Omental fat pad (tissue), 4 donors: ENCODE results near the gene ATP9A. TPM values are rescaled to one million over a fixed set of nuclear protein-coding genes. Genes with fewer than 3 reads are reported as not detected.
"Not testable (repeated sequence)": the region's sequence is repeated elsewhere in the genome, so short reads cannot be mapped to it uniquely, and the experiment has no call there.

Experiments used
- ATAC-seq: fragments of 150-250 bp; one replicate; pipeline ENCODE4 v1.9.1; 2016; ENCODE audit warnings: mild to moderate bottlenecking, moderate library complexity; ENCODE audit not compliant: low FRiP score
- DNase-seq: peaks from one replicate; pipeline ENCODE4 v3.0.0-alpha.2; 2019; ENCODE audit warnings: low spot score
- total RNA-seq, 4 donors: library from RNA; depleted of rRNA; stranded (reverse); fragments of >200 nt; gene quantifications; one replicate each; pipeline ENCODE4 v1.1.0, GENCODE V29; 2016
- TF ChIP-seq, protein P1 (sequence below), 3 donors: fragments of 450-650 bp; IDR thresholded peaks; one replicate each; pipeline ENCODE4 v1.5.1; 2016 to 2017; ENCODE audit warnings: antibody characterized with exemption in 3 of 3, mild to moderate bottlenecking in 3 of 3, moderate library complexity in 2 of 3

The ATP9A gene
- total RNA-seq, 4 donors from 2014 or later, result 16.7 to 129 (median 55.0) TPM

DNA sequence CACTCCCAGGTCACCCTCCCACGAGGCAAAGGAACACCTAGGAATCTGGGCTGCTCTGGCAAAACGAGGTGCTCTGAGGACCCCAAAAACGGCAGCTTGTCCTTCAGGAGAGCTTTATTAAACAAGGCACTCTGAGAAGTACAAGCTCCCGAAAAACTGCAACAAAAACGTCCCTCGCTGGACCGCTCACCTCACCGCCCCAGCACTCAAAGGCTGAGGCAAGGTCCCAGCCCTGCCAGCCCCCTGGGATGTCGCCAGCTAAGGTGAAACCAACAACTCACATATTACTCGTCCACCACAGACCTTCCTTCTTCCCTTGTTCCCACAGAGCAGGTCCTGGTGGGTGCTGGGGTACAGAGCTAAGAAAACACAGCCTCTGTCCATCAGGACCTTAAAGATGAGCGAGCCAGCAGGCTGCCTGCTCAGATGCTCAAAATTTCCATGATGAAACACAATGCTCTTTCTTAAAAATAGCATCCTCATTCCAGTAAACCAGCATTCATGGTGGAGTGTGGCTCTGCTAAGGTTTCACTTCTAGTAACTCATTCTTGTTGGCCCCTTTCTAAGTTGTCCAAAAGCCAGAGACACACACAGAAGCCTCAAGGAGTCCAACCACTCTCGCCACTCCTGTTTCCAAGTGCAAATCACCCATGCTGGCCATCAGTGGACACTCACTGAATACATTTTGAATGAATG is 35.9 kb downstream of the ATP9A start:
- TF ChIP-seq, protein P1, sequence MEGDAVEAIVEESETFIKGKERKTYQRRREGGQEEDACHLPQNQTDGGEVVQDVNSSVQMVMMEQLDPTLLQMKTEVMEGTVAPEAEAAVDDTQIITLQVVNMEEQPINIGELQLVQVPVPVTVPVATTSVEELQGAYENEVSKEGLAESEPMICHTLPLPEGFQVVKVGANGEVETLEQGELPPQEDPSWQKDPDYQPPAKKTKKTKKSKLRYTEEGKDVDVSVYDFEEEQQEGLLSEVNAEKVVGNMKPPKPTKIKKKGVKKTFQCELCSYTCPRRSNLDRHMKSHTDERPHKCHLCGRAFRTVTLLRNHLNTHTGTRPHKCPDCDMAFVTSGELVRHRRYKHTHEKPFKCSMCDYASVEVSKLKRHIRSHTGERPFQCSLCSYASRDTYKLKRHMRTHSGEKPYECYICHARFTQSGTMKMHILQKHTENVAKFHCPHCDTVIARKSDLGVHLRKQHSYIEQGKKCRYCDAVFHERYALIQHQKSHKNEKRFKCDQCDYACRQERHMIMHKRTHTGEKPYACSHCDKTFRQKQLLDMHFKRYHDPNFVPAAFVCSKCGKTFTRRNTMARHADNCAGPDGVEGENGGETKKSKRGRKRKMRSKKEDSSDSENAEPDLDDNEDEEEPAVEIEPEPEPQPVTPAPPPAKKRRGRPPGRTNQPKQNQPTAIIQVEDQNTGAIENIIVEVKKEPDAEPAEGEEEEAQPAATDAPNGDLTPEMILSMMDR (IDR thresholded peaks at IDR 0.05), result no peak
- DNase-seq (no peak), ATAC-seq (peak; percentile 20)

DNA sequence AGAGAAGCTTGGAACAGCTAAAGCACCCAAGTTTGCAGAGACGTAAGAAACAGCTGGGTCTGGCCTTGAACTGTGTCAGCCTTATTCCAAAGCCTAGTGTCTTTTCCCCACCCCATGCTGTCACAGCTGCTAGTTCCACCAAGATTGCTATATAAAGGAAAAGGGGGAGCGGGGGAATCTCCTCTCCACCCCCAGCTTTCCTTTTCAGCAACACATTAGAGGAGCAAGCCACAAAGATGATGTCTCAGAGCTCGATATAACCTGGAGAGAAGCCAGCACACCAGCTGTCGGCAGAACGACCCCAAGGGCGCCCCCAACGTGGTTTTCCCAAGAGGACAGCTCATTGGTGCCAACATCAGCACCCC is 36.5 kb downstream of the ATP9A start:
- DNase-seq (no peak), ATAC-seq (no peak)
- TF ChIP-seq, protein P1 (IDR thresholded peaks at IDR 0.05), result no peak

DNA sequence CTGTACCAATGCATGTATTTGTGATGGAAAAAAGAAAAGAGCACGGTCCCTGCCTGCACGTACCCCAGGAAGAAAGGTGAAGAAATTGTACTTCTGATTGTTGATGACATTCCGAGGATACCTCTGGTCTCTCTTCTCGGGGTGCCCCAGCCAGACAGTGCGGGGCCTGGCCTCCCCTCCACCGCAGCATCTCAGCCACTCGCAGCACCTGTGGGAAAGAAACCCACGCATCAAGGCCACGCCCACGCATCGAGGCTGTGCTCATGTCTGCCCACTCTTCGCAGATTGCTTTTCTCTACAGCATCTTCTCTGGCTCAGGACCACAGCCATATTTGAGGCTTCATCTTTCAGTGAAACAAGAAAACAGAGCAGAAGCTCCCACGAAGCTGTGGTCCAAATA is 38.4 kb downstream of the ATP9A start:
- DNase-seq (no peak), ATAC-seq (no peak)
- TF ChIP-seq, protein P1 (IDR thresholded peaks at IDR 0.05), result no peak

DNA sequence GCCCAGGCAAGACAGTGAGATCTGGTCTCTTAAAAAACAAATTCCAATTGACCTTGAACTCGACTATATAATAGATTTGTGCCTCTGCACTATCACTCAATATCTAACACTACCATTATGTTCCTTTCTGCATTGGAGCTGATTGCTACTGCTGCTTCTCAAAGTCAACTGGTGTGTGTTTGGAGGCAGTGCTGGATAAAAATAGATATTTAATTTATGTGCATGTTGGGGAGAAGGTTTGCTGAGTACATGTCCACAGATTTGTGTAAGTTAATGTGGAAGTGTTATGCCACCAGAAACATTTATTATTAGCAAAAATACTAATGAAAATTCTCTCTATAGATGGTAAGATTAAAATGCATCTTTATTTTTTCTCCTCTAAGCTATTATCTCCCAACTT is 39.5 kb downstream of the ATP9A start:
- DNase-seq (no peak), ATAC-seq (no peak)
- TF ChIP-seq, protein P1 (IDR thresholded peaks at IDR 0.05), result no peak

DNA sequence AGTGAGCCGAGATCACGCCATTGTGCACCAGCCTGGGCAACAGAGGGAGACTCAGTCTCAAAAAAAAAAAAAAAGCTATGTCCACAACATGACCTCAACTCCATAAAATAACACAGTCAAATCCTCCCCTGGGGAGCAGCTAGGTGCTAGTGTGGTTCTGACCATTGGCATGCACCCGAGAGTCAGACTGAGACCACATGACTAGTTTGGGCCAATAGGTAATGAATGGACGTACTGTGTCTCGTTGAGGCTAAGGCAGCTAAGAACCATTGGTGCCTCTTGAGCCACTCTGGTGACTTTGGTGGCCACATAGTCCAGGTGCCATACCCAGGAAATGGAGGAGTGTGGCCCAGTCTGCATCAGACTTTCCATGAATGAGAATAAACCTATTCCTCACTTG is 40.3 kb downstream of the ATP9A start:
- ATAC-seq (no peak), DNase-seq (no peak)
- TF ChIP-seq, protein P1 (IDR thresholded peaks at IDR 0.05), result no peak

DNA sequence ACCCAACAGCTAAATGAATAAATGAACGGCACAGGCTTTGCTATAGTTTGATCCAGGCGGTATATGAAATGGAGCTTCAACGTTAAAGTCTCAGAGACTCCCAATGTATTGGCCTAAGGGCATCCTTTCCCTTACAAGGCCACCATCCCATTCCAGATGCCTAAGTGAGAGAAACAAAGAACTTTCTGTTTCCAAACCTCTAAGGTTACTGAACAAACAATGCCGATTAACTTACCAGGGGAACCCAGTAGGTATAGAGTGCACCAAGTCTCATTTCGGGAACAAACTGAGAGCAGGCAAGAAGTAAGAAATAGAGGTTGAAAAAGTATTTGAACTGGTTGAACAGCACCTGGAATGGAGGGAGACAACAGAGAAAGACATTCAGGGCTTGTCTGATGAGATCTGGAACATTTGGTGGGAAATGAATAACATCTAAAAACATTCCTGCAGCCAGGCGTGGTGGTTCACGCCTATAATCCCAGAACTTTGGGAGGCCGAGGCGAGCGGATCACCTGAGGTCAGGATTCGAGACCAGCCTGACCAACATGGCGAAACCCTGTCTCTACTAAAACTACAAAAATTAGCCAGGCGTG is 42.5 kb downstream of the ATP9A start:
- TF ChIP-seq, protein P1 (IDR thresholded peaks at IDR 0.05), result no peak
- no peak for DNase-seq
- no peak for ATAC-seq

DNA sequence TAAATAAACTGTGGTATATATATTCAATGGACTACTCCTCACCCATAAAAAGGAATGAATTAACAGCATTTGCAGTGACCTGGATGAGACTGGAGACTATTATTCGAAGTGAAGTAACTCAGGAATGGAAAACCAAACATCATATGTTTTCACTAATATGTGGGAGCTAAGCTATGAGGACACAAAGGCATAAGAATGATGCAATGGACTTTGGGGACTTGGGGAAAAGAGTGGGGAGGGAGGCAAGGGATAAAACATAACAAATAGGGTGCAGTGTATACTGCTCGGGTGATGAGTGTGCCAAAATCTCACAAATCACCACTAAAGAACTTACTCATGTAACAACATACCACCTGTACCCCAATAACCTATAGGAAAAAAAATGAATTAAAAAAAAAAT is 45.2 kb downstream of the ATP9A start:
- not testable (repeated sequence) for DNase-seq, ATAC-seq

DNA sequence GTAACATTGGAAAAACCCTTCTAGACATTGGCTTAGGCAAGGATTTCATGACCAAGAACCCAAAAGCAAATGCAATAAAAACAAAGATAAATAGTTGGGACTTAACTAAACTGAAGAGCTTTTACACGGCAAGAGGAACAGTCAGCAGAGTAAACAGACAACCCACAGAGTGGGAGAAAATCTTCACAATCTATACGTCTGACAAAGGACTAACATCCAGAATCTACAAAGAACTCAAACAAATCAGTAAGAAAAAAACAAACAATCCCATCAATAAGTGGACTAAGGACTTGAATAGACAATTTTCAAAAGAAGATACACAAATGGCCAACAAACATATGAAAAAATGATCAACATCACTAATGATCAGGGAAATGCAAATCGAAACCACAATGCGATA is 45.9 kb downstream of the ATP9A start:
- ATAC-seq, DNase-seq: not testable (repeated sequence)
